Measurements from ENCODE around the gene DCAF10.

DNA sequence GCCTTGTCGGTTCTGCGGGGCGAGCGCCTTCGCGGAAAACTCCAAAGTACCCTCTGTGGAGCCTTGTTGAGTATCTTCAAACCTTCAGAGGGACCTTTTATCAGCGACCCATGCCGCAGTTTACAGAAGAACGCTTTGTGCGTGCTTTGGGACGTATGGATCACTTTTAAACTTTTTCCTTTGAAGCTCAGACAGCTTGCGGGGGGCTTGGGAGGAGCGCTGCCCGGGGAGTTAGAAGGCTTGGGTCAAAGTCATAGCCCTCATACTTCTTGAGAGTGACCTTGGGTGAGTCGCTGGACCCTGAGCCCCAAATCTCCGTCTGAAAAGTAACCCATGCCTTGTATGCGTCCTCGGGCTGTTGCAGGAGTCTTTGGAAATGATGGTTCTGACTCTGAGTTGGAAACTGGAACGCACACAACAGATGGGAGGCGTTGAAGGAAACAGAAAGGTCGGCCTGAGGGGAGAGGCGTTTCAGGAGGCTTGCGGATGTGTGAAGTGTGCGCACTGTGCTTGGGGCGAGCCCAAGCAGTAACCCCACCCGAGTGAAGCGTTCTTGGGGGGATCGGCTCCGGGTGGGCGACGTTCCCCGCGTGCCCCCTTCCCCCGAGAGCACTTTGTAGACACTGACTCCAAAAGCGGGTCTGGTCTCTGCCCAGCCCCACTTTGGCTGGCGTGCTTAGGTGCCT, 104.0 kb downstream of the DCAF10 start:
- TF ChIP-seq, protein P1, sequence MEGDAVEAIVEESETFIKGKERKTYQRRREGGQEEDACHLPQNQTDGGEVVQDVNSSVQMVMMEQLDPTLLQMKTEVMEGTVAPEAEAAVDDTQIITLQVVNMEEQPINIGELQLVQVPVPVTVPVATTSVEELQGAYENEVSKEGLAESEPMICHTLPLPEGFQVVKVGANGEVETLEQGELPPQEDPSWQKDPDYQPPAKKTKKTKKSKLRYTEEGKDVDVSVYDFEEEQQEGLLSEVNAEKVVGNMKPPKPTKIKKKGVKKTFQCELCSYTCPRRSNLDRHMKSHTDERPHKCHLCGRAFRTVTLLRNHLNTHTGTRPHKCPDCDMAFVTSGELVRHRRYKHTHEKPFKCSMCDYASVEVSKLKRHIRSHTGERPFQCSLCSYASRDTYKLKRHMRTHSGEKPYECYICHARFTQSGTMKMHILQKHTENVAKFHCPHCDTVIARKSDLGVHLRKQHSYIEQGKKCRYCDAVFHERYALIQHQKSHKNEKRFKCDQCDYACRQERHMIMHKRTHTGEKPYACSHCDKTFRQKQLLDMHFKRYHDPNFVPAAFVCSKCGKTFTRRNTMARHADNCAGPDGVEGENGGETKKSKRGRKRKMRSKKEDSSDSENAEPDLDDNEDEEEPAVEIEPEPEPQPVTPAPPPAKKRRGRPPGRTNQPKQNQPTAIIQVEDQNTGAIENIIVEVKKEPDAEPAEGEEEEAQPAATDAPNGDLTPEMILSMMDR (IDR thresholded peaks at IDR 0.05; ENCODE audit: low read depth, low read length), result no peak
- TF ChIP-seq POLR2A (IDR thresholded peaks at IDR 0.05; ENCODE audit: extremely low read depth, insufficient read length) (no peak), MYC (IDR thresholded peaks at IDR 0.05; ENCODE audit: low read depth, low read length) (no peak)
